ENCODE data around the gene TUBB. TPM values are rescaled to one million over a fixed set of nuclear protein-coding genes. Genes with fewer than 3 reads are reported as not detected.

Gene TUBB
- 781 to 989 TPM (median 940 TPM) in 5 replicates for total RNA-seq (2022; extraction: Qiagen RNA extraction)

GRCh38 chr6:30719791-30720737, at the start of gene TUBB:
TUBB (plus strand) TSS chr6:30720352; CDS start chr6:30720507, 155 bp downstream.

GRCh38 chr6:30672445-30673253, 47.5 kb upstream of the TUBB start, which contains the start of gene DHX16:
DHX16 (minus strand) TSS chr6:30673006; CDS start chr6:30672841, 165 bp downstream.

GRCh38 chr6:30686009-30686907, 33.9 kb upstream of the TUBB start, which contains the start of gene PPP1R18:
PPP1R18 (minus strand) TSS chr6:30686645; CDS start chr6:30686018, 627 bp downstream.

GRCh38 chr6:30690403-30691207, 29.5 kb upstream of the TUBB start, which contains the start of gene NRM:
NRM (minus strand) TSS chr6:30690984; CDS start chr6:30690974, 10 bp downstream.

DNA sequence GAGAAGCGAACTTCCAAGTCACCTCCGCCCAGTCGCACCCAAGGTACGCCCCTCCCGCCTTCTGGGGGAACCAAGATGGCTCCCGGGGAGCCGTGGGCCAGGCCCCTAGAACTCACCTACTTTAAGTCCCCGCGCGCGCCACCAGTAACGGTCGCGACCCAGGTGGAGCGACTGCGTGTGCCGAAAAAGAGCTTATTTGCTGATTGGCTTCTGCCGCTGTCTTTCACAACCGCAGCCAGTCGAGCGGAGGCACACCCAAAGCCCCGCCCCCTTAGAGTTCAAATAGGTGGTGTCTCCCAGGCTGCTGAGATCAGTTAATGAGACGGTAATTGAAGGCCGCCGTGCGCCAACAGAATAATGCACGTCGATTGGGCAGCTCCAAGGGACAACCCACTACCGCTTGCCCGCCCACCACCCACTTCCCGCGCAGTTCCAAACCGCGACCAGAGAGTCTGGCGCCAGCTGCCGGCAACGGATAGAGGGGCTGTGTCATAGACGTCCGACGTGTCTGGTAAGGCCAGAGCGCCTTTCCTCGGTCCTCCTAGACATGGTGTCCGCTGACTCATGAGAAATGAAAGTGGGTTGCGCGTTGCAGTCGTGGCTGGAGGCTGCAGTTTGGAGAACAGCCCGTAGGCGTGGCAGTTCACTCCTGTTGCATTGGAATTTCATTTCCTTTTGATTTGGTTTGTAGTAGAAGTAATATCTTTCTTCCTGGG, 2.9 kb upstream of the TUBB start, which contains the start of gene MDC1:
Gene MDC1 (minus strand): TSS at position 153 of the 716 bp plus-strand sequence. CDS start 2,106 bp downstream, outside the sequence.

DNA sequence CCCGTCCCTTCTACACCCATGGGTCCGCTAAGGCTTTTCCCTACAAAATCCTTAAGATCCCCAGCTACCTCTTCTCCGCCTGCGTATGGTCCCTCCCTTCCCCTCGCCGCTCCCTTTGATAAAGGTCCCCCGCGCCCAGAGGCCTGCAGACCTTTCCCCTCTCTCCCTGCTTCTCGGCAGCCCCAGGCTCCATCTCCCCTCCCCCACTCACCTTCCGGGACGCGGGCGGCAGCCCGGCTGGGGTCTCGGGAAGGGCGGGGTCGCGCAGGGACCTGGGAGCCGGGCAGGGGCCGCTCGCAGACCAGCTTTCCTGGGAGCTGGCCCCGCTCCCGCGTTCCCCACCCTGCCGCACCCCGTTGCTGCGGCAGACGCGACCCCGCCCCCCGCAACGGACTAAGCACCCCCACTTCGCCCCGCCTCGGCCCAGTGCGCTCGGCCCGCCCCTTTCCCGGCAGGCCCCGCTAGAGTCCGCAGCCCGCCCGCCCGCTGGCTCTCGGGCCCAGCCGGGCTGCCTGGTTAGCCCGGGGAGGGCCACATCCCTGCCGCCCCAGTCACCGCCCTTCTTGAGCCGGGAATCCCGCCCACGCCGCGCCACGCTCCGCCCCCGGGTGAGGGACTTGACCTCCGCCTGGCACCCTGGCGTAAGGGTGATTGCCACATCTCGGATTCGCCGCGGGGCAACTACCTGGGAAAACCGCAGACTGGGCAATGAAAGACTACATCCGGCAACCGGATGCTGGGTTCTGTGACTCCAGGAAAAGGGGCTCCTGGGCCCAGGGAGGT, 22.4 kb downstream of the TUBB start, which contains the start of gene FLOT1:
Gene FLOT1 (minus strand): TSS at position 372 of the 783 bp plus-strand sequence. CDS start 498 bp downstream, outside the sequence.

DNA sequence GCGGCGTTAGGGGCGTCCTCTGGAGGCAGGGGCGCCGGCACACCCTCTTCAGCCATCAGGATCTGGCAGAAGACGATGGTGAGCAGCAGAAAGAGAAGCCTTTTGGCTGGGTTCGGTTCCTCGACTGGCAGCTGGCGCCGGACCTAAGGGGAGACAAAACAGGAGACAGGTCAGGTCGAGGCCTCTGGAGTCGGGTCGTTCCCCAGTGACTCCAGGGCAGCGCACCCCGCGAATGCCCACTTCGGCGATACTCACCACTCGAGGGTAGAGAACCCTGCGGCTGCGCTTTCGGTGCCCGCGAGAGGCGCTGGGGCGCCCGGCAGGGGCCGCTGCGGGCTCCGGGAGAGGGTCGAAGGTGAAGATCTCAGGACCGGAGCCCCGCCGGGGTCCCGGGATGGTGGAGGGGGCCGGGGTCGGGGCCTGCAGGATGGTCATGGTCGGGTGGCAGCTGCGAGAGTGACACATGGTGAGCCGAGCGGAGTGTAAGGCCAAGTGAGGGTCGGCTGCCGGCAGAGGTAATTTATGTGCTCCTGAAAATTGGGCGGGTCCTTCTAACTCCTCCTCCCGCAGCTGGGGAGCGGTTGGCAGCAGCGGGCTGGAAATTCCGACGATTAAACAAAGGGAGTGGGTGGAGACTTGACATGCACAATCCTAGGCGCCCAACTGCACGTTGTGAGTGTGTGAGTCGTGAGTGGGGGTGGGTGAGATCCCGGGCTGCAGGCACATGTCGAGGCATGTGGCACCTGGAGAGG, 24.1 kb downstream of the TUBB start, which contains the start of gene IER3:
Gene IER3 (minus strand): TSS at position 494 of the 752 bp plus-strand sequence. CDS start 29 bp downstream, at position 465.

Other genes starting within 250 kb of the TUBB start
- 56.3 to 63.3 TPM (median 57.9 TPM) in 5 replicates for gene HLA-E, start 230.8 kb upstream of the TUBB start, total RNA-seq (2022; extraction: Qiagen RNA extraction)
- gene GNL1, start 163.9 kb upstream of the TUBB start, total RNA-seq (2022; extraction: Qiagen RNA extraction), result 27.1 to 31.7 TPM (median 28.9 TPM) in 5 replicates
- gene PRR3, start 163.1 kb upstream of the TUBB start, total RNA-seq (2022; extraction: Qiagen RNA extraction), result 13.3 to 18.8 TPM (median 18.4 TPM) in 5 replicates
- 51.7 to 57.5 TPM (median 54.5 TPM) in 5 replicates for gene ABCF1, start 148.9 kb upstream of the TUBB start, total RNA-seq (2022; extraction: Qiagen RNA extraction)
- gene PPP1R10, start 103.1 kb upstream of the TUBB start, total RNA-seq (2022; extraction: Qiagen RNA extraction), result 26.5 to 49.0 TPM (median 36.6 TPM) in 5 replicates
- gene MRPS18B, start 102.5 kb upstream of the TUBB start, total RNA-seq (2022; extraction: Qiagen RNA extraction), result 66.3 to 102 TPM (median 69.2 TPM) in 5 replicates
- gene ATAT1, start 93.5 kb upstream of the TUBB start, total RNA-seq (2022; extraction: Qiagen RNA extraction), result 4.5 to 6.6 TPM (median 6.2 TPM) in 5 replicates
- 9.2 to 13.8 TPM (median 13.5 TPM) in 5 replicates for gene C6orf136, start 73.2 kb upstream of the TUBB start, total RNA-seq (2022; extraction: Qiagen RNA extraction)
- 24.2 to 31.4 TPM (median 29.6 TPM) in 5 replicates for gene DHX16, start 47.3 kb upstream of the TUBB start, total RNA-seq (2022; extraction: Qiagen RNA extraction)
- gene PPP1R18, start 33.7 kb upstream of the TUBB start, total RNA-seq (2022; extraction: Qiagen RNA extraction), result 37.7 to 47.4 TPM (median 43.5 TPM) in 5 replicates
- gene NRM, start 29.4 kb upstream of the TUBB start, total RNA-seq (2022; extraction: Qiagen RNA extraction), result 20.2 to 28.4 TPM (median 27.5 TPM) in 5 replicates
- gene MDC1, start 3.1 kb upstream of the TUBB start, total RNA-seq (2022; extraction: Qiagen RNA extraction), result 12.9 to 19.2 TPM (median 17.7 TPM) in 5 replicates
- gene FLOT1, start 22.3 kb downstream of the TUBB start, total RNA-seq (2022; extraction: Qiagen RNA extraction), result 74.1 to 99.1 TPM (median 94.5 TPM) in 5 replicates
- 39.2 to 58.3 TPM (median 55.1 TPM) in 5 replicates for gene IER3, start 24.2 kb downstream of the TUBB start, total RNA-seq (2022; extraction: Qiagen RNA extraction)
- 54.7 to 71.1 TPM (median 64.8 TPM) in 5 replicates for gene DDR1, start 164.2 kb downstream of the TUBB start, total RNA-seq (2022; extraction: Qiagen RNA extraction)
- 17.2 to 21.4 TPM (median 19.3 TPM) in 5 replicates for gene GTF2H4, start 187.9 kb downstream of the TUBB start, total RNA-seq (2022; extraction: Qiagen RNA extraction)
- 11.6 to 16.2 TPM (median 15.7 TPM) in 5 replicates for gene VARS2, start 193.9 kb downstream of the TUBB start, total RNA-seq (2022; extraction: Qiagen RNA extraction)
- gene SFTA2, start 211.8 kb downstream of the TUBB start, total RNA-seq (2022; extraction: Qiagen RNA extraction), result 0.11 to 0.15 TPM in 2 of 5 replicates, not detected in the others
- gene MUCL3, start 220.6 kb downstream of the TUBB start, total RNA-seq (2022; extraction: Qiagen RNA extraction), result 0.06 to 0.15 TPM (median 0.10 TPM) in 5 replicates